CD14-positive monocyte (primary cell): ENCODE measurements around the gene F10. TPM values are rescaled to one million over a fixed set of nuclear protein-coding genes. Genes with fewer than 3 reads are reported as not detected.

Experiments
- DNase-seq, 3 donors: peaks; one replicate each; pipeline ENCODE4 v3.0.0-alpha.2; 2011 to 2022
- H2AFZ ChIP-seq: 2 replicates; pipeline ENCODE4 v1.6.0; 2012; ENCODE audit warnings: mild to moderate bottlenecking, low read depth, low read length, inconsistent platforms; ENCODE audit not compliant: insufficient read depth, poor library complexity, severe bottlenecking
- H3K27ac ChIP-seq, 2 donors: 1 replicate in 1 of 2; 2 replicates in 1 of 2; pipeline ENCODE4 v1.5.1; 2012 to 2013; ENCODE audit warnings: low read length in 2 of 2, control low read depth in 1 of 2, inconsistent platforms in 1 of 2, low read depth in 1 of 2, mild to moderate bottlenecking in 1 of 2
- H3K27me3 ChIP-seq, 2 donors: one replicate each; pipeline versions ENCODE4 v1.6.0 to v1.6.1; 2011 to 2013; ENCODE audit warnings: low read length in 2 of 2; ENCODE audit not compliant: control insufficient read depth in 2 of 2, insufficient read depth in 2 of 2
- H3K36me3 ChIP-seq, 2 donors: replicated peaks in 1 of 2; 1 replicate in 1 of 2; 2 replicates in 1 of 2; pipeline versions ENCODE4 v1.5.1 to v1.6.1; 2012 to 2013; ENCODE audit warnings: low read length in 2 of 2, control low read depth in 1 of 2, inconsistent platforms in 1 of 2, mild to moderate bottlenecking in 1 of 2; ENCODE audit not compliant: insufficient read depth in 2 of 2, control insufficient read depth in 1 of 2
- H3K4me1 ChIP-seq, 2 donors: 1 replicate in 1 of 2; 2 replicates in 1 of 2; pipeline versions ENCODE4 v1.5.1 to v1.6.1; 2012 to 2013; ENCODE audit warnings: low read length in 2 of 2, control low read depth in 1 of 2, inconsistent platforms in 1 of 2, mild to moderate bottlenecking in 1 of 2, moderate library complexity in 1 of 2; ENCODE audit not compliant: insufficient read depth in 2 of 2, control insufficient read depth in 1 of 2
- H3K4me2 ChIP-seq: replicated peaks from 2 replicates; pipeline ENCODE3; 2012; ENCODE audit warnings: low read length, moderate library complexity, mild to moderate bottlenecking; ENCODE audit not compliant: poor library complexity, severe bottlenecking; ENCODE audit errors: extremely low read depth
- H3K4me3 ChIP-seq, 3 experiments: fragments of 200-600 bp in 1 of 3; sonication (generic) in 1 of 3; replicated peaks in 1 of 3; 1 replicate in 2 of 3; 2 replicates in 1 of 3; pipeline ENCODE4 v1.5.1; 2011 to 2013; ENCODE audit warnings: low read length in 3 of 3, mild to moderate bottlenecking in 3 of 3, control low read depth in 2 of 3, low read depth in 2 of 3, inconsistent platforms in 1 of 3, moderate library complexity in 1 of 3
- H3K79me2 ChIP-seq: 2 replicates; pipeline ENCODE4 v1.6.0; 2012; ENCODE audit warnings: mild to moderate bottlenecking, control low read depth, inconsistent platforms, low read length, moderate library complexity; ENCODE audit not compliant: insufficient read depth
- H3K9ac ChIP-seq: 2 replicates; pipeline ENCODE4 v1.6.0; 2017; ENCODE audit warnings: low read length, mild to moderate bottlenecking; ENCODE audit not compliant: insufficient read depth, poor library complexity, severe bottlenecking
- H3K9me3 ChIP-seq, 2 donors: replicated peaks in 1 of 2; 1 replicate in 1 of 2; 2 replicates in 1 of 2; pipeline versions ENCODE4 v1.5.1 to v1.6.1; 2012 to 2013; ENCODE audit warnings: low read length in 2 of 2, control low read depth in 1 of 2; ENCODE audit not compliant: control insufficient read depth in 1 of 2, insufficient read depth in 1 of 2
- H4K20me1 ChIP-seq: 2 replicates; pipeline ENCODE4 v1.6.0; 2012; ENCODE audit warnings: mild to moderate bottlenecking, low read length, control low read depth, moderate library complexity; ENCODE audit not compliant: insufficient read depth
- H3K27ac Mint-ChIP-seq, 7 donors: one replicate each; pipeline ENCODE4 v1.8.0; 2020; ENCODE audit warnings: mild to moderate bottlenecking in 7 of 7, mixed read lengths in 7 of 7, moderate library complexity in 6 of 7, inconsistent platforms in 2 of 7
- H3K27me3 Mint-ChIP-seq, 3 donors: one replicate each; pipeline ENCODE4 v1.8.0; 2021 to 2022; ENCODE audit warnings: low read depth in 3 of 3, mild to moderate bottlenecking in 3 of 3, mixed read lengths in 3 of 3, moderate library complexity in 3 of 3, inconsistent platforms in 1 of 3
- H3K36me3 Mint-ChIP-seq, 2 donors: one replicate each; pipeline ENCODE4 v1.8.0; 2020; ENCODE audit warnings: mixed read lengths in 2 of 2, inconsistent platforms in 1 of 2, mild to moderate bottlenecking in 1 of 2
- H3K4me1 Mint-ChIP-seq: one replicate; pipeline ENCODE4 v1.8.0; 2020; ENCODE audit warnings: mild to moderate bottlenecking, mixed read lengths
- H3K4me3 Mint-ChIP-seq, 2 donors: one replicate each; pipeline ENCODE4 v1.8.0; 2020; ENCODE audit warnings: mild to moderate bottlenecking in 2 of 2, mixed read lengths in 2 of 2, moderate library complexity in 1 of 2
- H3K9me3 Mint-ChIP-seq, 7 donors: one replicate each; pipeline ENCODE4 v1.8.0; 2020 to 2022; ENCODE audit warnings: mixed read lengths in 7 of 7, mild to moderate bottlenecking in 6 of 7, moderate library complexity in 6 of 7, inconsistent platforms in 2 of 7
- WGBS: methylation state at CpG from one replicate; pipeline ENCODE4 v1.1.5; 2013; ENCODE audit warnings: missing lambda C conversion rate; ENCODE audit not compliant: insufficient coverage; 5-methylcytosine and 5-hydroxymethylcytosine counted together
- intact Hi-C, 2 donors: fragments of 100-400 bp; cut with micrococcal nuclease; formaldehyde crosslinking; loops; one replicate each; pipeline versions ENCODE4 v1.15.0 to v1.15.1; 2023
- polyA plus RNA-seq, 3 donors: library from polyadenylated mRNA; depleted of rRNA in 1 of 3; unstranded in 2 of 3; stranded (reverse) in 1 of 3; fragments of 300-500 nt in 2 of 3; fragments of >200 nt in 1 of 3; fragmentation: Illumina TruSeq in 2 of 3; gene quantifications; 1 replicate in 2 of 3; 2 replicates in 1 of 3; pipeline ENCODE4 v1.2.3, GENCODE V29; 2012 to 2021
- TF ChIP-seq, protein P1 (sequence below): fragments of 200-600 bp; IDR thresholded peaks from one replicate; pipeline ENCODE4 v1.8.0; 2022; ENCODE audit warnings: antibody characterized with exemption, mild to moderate bottlenecking

The F10 gene
- polyA plus RNA-seq, 3 donors: not detected

DNA sequence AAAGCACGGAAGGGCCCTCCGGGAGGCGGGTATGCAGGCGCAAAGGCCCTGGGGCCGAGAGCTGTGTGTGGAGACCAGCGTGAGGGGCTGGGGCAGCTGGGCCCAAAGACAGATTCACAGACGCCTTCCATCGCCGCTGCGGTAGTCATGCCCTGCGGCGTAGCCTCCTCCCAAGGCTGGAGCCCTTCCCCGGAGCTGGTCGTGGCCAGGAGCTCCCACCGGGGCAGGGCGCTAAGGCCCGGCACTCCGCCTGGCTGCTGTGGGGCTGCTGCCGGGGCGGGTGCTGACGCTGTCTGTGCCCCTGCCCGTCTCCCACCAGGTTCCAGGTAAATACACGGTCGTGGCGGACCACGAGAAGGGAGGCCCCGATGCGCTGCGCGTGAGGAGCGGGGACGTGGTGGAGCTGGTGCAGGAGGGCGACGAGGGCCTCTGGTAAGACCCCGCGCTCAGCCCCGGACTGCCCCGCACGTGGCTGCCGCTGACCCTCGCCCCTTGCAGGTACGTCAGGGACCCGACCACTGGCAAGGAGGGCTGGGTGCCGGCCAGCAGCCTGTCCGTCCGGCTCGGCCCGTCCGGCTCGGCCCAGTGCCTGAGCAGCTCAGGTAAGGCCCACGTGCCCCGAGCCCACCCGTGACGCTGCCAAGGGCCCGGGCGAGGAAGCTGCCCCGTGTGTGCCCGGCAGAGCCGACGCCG lies 26.4 kb upstream of the F10 start:
- Histone ChIP-seq H3K9ac (no peak overlapping the region), H3K4me2 (no peak overlapping the region), H3K9me3 (no peaks in the 10 kb centered on the region), H3K27ac (no peak overlapping the region), H4K20me1 (no peaks in the 10 kb centered on the region), H3K4me3 (no peak overlapping the region), H3K79me2 (no peaks in the 10 kb centered on the region), H3K27me3 (no peaks in the 10 kb centered on the region), H2AFZ (no peak overlapping the region), H3K36me3 (no peaks in the 10 kb centered on the region), H3K4me1 (no peaks in the 10 kb centered on the region)
- no peak for DNase-seq
- no peak overlapping the region for H3K27ac Mint-ChIP-seq
- TF ChIP-seq, protein P1, sequence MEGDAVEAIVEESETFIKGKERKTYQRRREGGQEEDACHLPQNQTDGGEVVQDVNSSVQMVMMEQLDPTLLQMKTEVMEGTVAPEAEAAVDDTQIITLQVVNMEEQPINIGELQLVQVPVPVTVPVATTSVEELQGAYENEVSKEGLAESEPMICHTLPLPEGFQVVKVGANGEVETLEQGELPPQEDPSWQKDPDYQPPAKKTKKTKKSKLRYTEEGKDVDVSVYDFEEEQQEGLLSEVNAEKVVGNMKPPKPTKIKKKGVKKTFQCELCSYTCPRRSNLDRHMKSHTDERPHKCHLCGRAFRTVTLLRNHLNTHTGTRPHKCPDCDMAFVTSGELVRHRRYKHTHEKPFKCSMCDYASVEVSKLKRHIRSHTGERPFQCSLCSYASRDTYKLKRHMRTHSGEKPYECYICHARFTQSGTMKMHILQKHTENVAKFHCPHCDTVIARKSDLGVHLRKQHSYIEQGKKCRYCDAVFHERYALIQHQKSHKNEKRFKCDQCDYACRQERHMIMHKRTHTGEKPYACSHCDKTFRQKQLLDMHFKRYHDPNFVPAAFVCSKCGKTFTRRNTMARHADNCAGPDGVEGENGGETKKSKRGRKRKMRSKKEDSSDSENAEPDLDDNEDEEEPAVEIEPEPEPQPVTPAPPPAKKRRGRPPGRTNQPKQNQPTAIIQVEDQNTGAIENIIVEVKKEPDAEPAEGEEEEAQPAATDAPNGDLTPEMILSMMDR: no peak
- H3K36me3 Mint-ChIP-seq: no peaks in the 10 kb centered on the region
- intact Hi-C loops: no loop called here
- 96% methylated on average over 60 of the region's 61 CpGs for WGBS
- no peaks in the 10 kb centered on the region for H3K9me3 Mint-ChIP-seq
- peaks cover 0 to 2% (median 2%) of the 10 kb centered on the region in 3 donors for H3K27me3 Mint-ChIP-seq
- no peak overlapping the region for H3K4me3 Mint-ChIP-seq
- H3K4me1 Mint-ChIP-seq: no peaks in the 10 kb centered on the region

DNA sequence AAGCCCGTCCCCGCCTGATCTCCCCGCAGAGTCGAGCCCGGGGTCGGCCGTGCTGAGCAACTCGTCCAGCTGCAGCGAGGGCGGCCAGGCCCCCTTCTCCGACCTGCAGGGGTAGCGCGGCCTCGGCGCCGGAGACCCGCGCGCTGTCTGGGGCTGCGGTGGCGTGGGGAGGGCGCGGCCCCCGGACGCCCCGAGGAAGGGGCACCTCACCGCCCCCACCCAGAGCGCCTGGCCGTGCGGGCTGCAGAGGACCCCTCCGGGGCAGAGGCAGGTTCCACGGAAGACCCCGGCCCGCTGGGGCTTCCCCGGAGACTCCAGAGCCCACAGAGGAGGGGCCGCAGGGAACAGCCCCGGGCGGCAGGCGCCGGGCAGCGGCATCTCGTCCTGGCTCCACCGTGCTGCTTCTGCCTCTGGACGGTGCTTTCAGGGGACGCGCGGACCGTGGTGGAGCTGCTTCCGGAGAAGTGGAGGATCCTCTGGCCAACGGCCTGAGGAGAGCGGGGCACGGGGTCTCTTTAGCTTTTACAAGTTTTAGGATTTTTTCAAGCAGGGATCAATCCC lies 25.8 kb upstream of the F10 start:
- Histone ChIP-seq H3K9me3 (no peaks in the 10 kb centered on the region), H3K79me2 (no peaks in the 10 kb centered on the region), H3K27ac (no peak overlapping the region), H3K4me3 (no peak overlapping the region), H3K36me3 (no peaks in the 10 kb centered on the region), H3K4me2 (no peak overlapping the region), H4K20me1 (no peaks in the 10 kb centered on the region), H2AFZ (no peak overlapping the region), H3K9ac (no peak overlapping the region), H3K27me3 (no peaks in the 10 kb centered on the region), H3K4me1 (no peaks in the 10 kb centered on the region)
- H3K27ac Mint-ChIP-seq: no peak overlapping the region
- no peak overlapping the region for H3K4me3 Mint-ChIP-seq
- peaks cover 0 to 2% (median 2%) of the 10 kb centered on the region in 3 donors for H3K27me3 Mint-ChIP-seq
- no peaks in the 10 kb centered on the region for H3K9me3 Mint-ChIP-seq
- intact Hi-C loops: no loop called here
- TF ChIP-seq, protein P1: no peak
- no peaks in the 10 kb centered on the region for H3K4me1 Mint-ChIP-seq
- H3K36me3 Mint-ChIP-seq: no peaks in the 10 kb centered on the region
- 97% methylated on average over 52 of the region's 52 CpGs for WGBS
- DNase-seq: no peak
